Sciatic nerve (tissue), 2 donors: Measurements from ENCODE around the gene IL7R. TPM values are rescaled to one million over a fixed set of nuclear protein-coding genes. Genes with fewer than 3 reads are reported as not detected.
A peak's percentile ranks its signal among the peaks of the same experiment; 100 is the strongest.

Source experiments
- ATAC-seq: fragments of 200-7000 bp; cut with Tn5 transposase; one replicate; pipeline ENCODE4 v1.9.1; 2020; ENCODE audit warnings: mild to moderate bottlenecking, moderate library complexity
- DNase-seq: peaks from one replicate; pipeline ENCODE4 v3.0.0-alpha.2; 2020; ENCODE audit warnings: low spot score
- intact Hi-C: fragments of 100-400 bp; cut with DNase I; formaldehyde crosslinking; loops from one replicate; pipeline ENCODE4 v1.14.2; 2022
- total RNA-seq: library from RNA; stranded (reverse); fragmentation: NEBNext Ultra II Directional; extraction: Animal tissue kit (Norgen Biotek cat#: 25700); gene quantifications from one replicate; pipeline ENCODE4 v1.2.1, GENCODE V29; 2021
- donor health status: DM: no; HTN: no; CAD: no.
- donor health status: DM: no; HTN: no; CAD: no.

Gene IL7R
- total RNA-seq, 1 donor from 2014 or later = 7.8 TPM

GRCh38 chr5:35894131-35894530 lies 37.4 kb downstream of the IL7R start:
- ATAC-seq = no peak
- no peak for DNase-seq
- intact Hi-C loops = no loop called here

- no peak for DNase-seq
- ATAC-seq = no peak
- intact Hi-C loops = no loop called here
Observed at GRCh38 chr5:35898952-35899660, 42.4 kb downstream of the IL7R start.

GRCh38 chr5:35899800-35900199 lies 43.1 kb downstream of the IL7R start:
- DNase-seq = no peak
- intact Hi-C loops = no loop called here
- ATAC-seq = no peak

- no peak for DNase-seq
- ATAC-seq = no peak
- intact Hi-C loops = no loop called here
Observed at GRCh38 chr5:35900972-35901695, 44.4 kb downstream of the IL7R start.

- no peak for ATAC-seq
- DNase-seq = no peak
- intact Hi-C loops = no loop called here
Observed at GRCh38 chr5:35902046-35902672, 45.5 kb downstream of the IL7R start.

- no peak for ATAC-seq
- intact Hi-C loops = no loop called here
- DNase-seq = no peak
Observed at GRCh38 chr5:35903631-35904203, 47.0 kb downstream of the IL7R start.

- ATAC-seq (no peak), DNase-seq (no peak)
- intact Hi-C loops = no loop called here
Observed at GRCh38 chr5:35904443-35905132, 47.9 kb downstream of the IL7R start.

- no peak for ATAC-seq
- intact Hi-C loops = no loop called here
- no peak for DNase-seq
Observed at GRCh38 chr5:35908228-35908627, 51.5 kb downstream of the IL7R start.

GRCh38 chr5:35908814-35909213 lies 52.1 kb downstream of the IL7R start:
- no peak for ATAC-seq
- intact Hi-C loops = no loop called here
- DNase-seq = no peak

GRCh38 chr5:35919191-35919590 lies 62.5 kb downstream of the IL7R start:
- intact Hi-C loops = no loop called here
- ATAC-seq = no peak
- DNase-seq = no peak

- intact Hi-C loops = loop anchor here (10.0 kb wide), 1 partner anchor 826 kb away; no protein-coding TSS in a partner anchor
- DNase-seq = no peak
- ATAC-seq = no peak
Observed at GRCh38 chr5:35920890-35921289, 64.2 kb downstream of the IL7R start.

- ATAC-seq (no peak), DNase-seq (no peak)
- intact Hi-C loops = loop anchor here (10.0 kb wide), 1 partner anchor 827 kb away; no protein-coding TSS in a partner anchor
Observed at GRCh38 chr5:35921930-35922329, 65.2 kb downstream of the IL7R start.

GRCh38 chr5:35922468-35922867 lies 65.8 kb downstream of the IL7R start:
- intact Hi-C loops = loop anchor here (10.0 kb wide), 1 partner anchor 828 kb away; no protein-coding TSS in a partner anchor
- ATAC-seq (no peak), DNase-seq (no peak)

- DNase-seq (no peak), ATAC-seq (no peak)
- intact Hi-C loops = loop anchor here (10.0 kb wide), 1 partner anchor 830 kb away; no protein-coding TSS in a partner anchor
Observed at GRCh38 chr5:35924122-35924949, 67.6 kb downstream of the IL7R start.

- intact Hi-C loops = loop anchor here (5.0 to 10.0 kb wide), 2 partner anchors 148 to 830 kb away; no protein-coding TSS in a partner anchor
- DNase-seq (peak; percentile 72), ATAC-seq (peak; percentile 72)
Observed at GRCh38 chr5:35924950-35925722, 68.4 kb downstream of the IL7R start.

- ATAC-seq = peak; percentile 76
- intact Hi-C loops = loop anchor here (5.0 to 10.0 kb wide), 2 partner anchors 149 to 832 kb away; no protein-coding TSS in a partner anchor
- DNase-seq = no peak
Observed at GRCh38 chr5:35926389-35927051, 69.8 kb downstream of the IL7R start.
